GM18508 (cell line): ENCODE results near the gene WHRN.
A peak's percentile ranks its signal among the peaks of the same experiment; 100 is the strongest.

Experiments used
- ATAC-seq: cut with Tn5 transposase; IDR thresholded peaks from one replicate; pipeline ENCODE4 v1.9.1; 2021; ENCODE audit warnings: moderate number of reproducible peaks; ENCODE audit not compliant: insufficient read depth, unreplicated experiment

The WHRN gene

DNA sequence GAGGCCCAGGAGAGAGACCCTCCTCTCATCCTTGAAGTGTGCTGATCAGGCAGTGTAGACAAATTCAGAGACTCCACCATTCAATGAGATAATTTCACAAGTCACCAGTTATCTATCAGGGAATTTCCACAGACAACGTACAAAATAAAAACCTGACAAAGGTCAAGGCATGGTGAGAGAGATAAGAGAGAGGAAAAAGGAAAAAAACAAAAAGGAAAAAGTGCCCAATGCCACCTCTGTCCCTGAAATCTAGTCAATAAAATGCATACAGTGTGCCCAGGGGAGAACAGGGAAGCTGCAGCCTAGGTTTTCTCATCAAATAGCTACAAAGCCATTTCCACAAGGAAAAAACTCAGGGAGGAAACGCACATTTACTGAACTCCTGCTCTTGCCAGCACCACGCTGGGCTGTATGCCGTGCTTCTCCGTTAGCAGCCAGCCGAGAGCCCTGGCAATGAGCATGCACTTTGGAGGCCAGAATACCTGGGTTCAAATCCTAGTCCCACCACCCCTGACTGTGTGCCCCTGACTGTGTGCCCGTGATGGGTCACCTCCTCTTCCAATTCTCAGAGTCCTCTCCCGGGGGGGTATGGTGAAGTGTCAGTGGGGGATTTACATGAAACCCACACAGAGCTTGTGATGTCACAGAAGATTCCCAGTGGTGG lies 11.6 kb downstream of the WHRN start:
- ATAC-seq, result no peak

DNA sequence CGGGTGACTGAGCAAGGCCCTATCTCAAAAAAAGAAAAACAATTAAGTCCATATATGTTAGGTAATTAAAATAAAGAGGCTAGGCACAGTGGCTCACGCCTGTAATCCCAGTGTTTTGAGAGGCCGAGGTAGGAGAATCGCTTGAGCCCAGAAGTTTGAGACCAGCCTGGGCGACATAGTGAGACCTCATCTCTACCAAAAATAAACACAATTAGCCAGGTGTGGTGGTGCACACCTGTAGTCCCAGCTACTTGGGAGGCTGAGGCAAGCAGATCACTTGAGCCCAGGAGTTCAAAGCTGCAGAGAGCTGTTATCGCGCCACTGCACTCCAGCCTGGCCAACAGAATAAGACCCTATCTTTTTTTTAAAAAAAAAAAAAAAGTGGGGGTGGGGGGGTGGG lies 12.3 kb downstream of the WHRN start:
- ATAC-seq, result no peak

DNA sequence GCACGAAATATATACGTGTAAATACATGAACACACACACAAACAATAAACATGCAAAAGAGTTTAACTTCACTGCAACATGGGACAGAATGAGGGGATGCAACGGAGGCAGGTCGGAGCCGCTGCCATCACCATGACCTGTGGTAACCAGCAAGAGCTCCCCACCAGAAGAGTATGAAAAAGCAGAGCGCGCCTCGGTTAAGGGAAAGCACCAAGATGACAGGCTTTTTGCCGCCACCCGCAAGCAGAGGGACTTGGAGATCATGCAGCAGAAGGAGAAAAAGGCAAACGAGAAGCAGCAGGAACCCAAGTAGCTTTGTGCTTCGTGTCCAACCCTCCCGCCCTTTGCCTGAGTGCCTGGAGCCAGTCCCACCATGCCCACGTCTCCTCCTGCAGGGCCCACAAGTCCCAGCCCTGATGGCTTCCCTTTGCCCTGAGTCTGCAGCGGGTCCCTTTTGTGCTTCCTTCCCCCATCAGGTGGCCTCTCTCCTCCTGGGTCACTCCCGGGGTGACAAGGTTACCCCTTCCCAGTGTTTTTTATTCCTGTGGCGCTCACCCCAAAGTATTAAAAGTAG lies 13.8 kb downstream of the WHRN start:
- ATAC-seq, result no peak

DNA sequence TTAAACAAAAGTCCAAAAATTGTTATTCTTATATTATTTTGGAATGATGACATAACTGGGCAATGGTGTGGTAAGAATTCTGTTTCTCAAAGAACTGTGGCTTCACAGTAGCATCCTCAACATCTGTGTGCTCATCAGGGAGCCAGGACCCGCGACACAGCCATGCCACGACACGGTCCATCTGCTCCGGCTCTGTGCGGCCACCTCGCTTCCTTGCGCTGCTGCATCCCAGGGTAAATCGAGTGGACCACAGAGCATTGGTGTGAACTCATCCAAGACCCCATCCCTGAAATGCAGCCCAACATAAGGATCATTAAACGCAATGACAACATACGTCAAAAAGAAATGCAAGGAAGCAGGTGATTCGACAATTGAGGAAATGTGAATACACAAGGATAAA lies 15.3 kb downstream of the WHRN start:
- no peak for ATAC-seq

DNA sequence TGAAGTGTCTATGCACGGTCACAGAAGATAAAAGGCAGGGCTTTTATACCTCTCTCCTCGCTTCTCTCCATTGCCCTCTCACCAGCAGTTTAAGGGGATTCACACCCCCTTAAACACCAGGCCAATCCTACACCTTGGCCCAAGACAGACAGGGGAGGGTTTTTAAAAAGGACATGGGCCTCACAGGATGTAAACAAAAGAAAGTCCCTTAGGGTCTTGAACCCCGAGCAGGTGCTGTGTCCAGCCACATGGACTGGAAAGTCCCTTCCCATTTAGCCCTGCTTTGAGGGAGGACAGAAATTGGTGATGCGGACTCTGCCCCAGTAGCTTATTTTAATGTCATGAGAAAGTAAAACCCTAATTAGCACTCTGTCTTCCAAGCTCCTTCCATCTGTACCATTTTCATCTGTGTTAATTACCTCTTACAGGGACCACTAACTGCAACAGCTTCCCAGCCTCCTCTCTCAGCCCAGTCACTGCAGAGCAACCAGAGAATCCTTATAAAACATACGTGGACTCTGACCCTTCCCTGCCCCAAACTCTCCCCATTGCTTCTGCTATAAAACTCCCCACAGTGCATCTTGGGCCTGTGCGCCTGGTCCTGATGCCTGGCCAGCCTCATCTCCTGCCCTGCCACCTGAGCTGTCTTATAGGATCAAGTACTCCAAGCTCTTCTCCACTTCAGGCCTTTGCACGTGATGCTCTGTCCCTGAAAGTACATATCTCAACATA lies 16.7 kb downstream of the WHRN start:
- ATAC-seq, result no peak

DNA sequence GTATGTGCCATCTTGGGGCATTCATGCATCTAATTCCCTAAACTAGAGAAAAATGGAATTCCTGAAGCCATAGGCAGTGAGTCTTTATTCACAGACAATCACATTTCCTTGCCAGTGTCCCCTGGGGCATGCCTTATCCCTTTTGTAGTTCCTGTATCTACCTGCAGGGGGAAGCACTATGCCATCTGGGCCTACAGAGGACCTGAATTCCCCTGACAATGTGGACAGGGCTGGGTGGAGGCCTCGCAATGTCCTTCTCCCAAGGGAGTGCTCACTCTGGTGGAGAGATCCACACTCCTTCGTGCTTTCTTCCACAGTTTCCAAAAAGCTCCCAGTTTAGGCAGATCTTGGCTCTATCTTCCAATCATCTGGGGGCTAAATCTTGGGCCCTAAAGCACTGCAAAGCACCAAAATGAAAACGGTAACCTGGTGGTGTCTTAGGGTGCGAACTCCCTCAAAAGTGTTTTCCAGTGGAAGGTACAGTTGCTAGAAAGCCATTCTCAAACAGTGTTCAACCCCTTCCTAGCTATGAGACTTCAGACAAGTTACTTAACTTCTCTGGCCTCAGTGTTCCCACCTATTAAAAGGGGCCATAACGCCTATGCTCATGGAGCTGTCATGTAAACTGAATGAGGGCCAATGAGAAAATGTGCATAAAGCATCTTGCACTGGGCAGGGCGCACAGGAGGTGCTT lies 17.5 kb downstream of the WHRN start:
- ATAC-seq, result no peak

DNA sequence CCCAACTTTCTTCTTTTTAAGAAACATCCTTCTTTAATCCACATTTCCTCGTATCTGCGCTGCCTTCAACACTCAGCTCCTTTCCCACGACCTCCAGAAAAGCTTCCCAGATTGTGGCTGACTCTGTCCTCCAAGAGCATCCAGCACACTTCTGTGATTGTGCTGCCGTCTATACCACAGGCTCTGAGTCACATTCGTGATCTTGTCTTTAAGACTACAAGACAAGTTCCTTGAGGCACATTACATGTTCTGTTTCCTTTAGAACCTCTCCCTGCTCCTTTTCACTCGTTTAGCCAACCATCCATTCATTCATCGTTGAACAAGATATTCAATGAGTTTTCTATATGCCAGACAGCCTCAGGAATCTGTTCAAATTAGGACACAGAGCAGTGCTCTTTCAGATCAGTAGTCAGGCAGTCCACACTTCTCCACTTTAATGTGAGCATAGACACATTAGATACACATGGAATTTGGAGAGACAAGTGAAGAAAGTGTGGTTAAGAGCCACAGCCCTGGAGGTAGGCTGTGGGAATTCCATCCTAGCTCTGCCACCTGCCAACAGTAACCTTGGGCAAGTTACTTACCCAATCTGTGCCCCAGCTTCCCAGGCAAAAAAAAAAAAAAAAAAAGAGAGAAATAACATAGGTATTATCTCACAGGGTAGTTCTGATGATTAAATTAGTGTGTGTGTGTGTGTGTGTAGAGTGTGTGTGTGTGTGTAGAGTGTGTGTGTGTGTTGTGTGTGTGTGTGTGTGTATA lies 18.9 kb downstream of the WHRN start:
- ATAC-seq, result no peak

DNA sequence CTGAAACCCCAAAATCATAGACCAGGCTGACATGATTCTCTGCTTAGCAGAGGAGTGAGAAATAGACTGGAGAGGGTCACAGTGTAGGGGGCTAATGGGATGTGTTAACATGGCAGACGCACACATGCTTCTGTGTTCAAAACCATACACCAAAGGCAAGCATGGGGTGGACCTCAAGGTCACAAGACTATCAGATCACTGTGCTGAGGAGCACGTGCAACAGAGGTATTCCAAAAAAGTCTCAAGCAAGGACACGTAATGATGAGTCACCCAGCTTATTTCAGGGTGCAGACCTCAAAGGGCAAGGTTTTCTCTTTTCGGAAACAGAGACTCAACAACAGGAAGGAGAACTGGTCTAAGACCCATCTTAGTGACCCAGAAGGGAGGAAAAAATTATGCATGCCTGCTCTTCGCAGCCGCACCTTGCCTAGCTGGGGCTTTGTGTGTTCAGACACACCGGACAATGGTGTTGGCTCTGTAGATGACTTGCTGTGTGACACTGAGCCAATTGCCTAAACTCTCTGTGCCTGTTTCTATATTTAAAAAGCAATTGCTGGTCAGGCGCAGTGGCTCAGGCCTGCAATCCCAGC lies 20.3 kb downstream of the WHRN start:
- ATAC-seq, result peak; percentile 45

DNA sequence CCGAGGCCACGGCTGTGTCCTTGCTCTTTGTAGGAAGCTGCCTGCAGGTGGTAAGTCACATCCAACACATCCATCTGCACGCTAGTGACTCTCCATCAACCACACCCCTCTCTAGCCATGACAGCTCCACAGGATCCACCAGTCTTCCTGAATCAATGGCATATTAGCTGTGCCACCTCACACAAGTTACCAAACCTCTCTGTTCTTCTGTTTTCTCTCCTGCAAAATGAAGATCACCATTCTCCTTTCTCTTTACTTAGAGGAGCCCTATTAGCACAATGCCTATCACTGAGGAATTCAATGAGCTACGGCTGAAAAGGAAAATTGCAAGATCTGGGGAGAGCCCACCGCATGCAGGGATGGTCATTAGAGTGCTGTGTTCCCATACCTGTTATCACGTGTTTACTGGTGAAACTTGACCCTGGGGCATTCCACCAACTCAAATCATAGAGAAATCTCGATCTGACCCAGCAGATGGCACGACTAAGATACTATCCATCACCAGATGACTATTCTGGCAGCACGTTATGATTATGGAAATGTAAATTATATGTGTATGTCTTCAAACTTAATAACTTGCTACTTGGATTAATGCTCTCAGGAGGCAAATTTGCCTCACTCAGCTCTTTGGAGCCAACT lies 20.9 kb downstream of the WHRN start:
- ATAC-seq, result no peak

DNA sequence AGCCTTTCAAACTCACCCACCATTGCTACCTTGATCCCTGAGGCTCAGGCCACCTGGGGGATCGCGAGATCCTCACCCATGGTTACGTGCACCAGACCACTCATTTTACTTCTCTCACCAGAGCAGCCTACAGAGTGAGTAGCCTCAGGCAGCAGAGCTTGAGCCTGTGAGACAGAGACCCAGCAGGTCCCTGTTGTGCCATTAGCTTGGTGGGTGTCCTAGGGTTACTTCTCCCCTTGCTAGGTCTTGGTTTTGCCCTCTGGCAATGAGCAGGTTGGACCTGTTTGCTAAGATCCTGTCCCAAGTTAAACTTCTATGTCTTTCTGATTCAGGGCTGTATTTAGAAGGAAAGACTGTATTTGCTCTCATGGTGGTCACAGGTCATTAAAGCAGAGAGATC lies 21.8 kb downstream of the WHRN start:
- ATAC-seq, result no peak

DNA sequence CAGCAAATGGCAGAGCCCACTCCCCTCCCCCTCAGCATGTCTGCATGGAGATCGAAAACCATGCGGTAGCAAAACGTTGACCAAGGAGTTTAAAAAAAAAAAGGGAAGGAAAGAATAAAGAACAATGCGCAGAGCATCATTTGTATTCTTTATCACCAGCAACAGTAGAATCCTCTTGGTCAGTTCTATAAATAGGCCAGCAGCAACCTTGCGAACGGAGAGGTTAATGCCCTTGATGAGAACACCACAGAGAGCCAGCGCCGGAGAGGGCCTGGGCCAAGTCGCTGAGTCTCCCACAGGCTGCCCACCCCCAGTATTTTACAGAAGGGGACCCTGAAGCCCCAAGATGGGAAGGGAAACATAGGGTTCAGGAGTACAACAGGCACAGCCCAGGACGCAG lies 22.7 kb downstream of the WHRN start:
- ATAC-seq, result no peak

DNA sequence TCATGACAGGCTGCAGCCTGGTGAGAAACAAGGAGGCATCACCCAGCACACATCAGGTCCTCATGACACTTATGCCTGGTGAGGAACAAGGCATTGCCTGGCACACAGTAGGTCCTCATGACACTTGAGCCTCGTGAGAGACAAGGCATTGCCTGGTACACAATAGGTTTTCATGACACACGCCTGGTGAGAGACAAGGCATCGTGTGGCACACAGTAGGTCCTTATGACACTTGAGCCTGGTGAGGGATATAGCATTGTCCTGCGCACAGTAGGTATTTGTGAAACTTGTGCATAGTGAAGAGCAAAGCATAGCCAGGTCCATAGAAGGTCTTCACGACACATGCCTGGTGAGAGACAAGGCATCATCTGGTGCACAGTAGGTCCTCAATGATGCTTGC lies 23.5 kb downstream of the WHRN start:
- ATAC-seq, result no peak

DNA sequence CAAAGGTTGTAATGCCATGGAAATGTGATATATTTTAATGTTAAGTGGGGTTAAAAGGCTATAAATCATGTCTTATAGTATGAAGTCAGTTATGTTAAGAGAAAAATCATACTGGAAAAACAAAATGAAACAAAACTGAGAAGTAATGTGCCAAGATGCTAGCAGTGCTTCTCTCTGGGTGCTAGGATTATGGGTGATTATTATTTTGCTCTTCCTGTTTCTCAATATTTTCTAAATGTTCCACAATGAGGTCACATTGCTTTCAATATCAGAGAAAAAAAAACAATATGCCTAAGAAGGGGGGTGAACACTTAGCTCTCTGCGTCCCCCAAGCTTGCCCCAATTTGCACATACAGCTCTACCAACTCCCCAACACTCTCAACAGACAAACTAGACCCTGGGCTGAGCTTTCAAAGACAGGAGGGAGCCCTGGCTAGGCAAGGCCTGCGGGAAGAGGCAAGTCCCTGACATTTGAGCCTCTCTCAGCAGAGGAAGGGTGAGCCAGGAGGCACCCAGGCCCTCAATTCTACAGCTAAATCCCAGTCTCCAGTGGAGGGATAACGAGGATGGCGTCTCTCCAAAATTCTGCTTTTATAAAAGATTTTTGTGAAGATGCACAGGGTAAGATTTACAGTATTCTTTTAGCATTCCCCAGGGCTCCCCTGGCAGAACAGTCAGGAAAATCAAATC lies 24.4 kb downstream of the WHRN start:
- no peak for ATAC-seq

DNA sequence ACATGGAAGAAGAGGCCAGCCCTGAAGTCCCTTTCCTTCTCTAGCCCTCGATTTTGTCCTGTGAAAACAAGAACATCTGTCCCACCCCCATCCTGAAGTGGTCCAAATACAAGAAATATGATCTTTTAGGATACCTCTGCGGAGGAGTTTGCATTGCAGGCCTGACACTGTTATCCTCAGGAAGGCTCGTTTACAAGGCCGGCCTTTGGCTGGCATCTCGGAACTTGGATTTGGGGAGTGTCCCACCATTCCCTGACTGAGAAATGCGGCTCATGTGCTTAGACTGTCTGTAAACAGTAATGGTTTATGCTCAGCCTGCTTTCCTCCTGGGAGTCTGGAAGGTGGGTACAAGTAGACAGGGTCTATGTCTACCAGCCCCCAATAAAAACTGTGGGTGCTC lies 26.4 kb downstream of the WHRN start:
- ATAC-seq, result no peak

DNA sequence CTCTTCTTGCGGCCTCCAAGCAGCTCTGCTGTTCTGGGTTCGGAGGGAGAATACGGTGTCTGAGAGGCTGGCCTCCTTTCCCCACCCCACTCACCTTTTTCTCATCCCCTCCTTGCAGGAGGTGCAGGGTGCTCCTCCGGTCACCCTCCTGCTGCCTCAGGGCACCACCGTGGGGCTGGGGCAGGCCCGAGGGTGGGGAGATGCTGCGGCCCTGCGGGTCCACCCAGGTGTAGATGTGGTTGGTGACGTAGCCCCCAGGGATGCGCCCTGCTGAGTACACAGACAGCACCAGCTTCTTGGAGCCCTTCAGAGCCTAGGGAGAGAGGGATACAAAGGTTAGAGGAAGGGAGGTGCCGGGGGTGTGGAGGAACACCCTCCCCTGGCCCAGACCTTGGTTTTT lies 26.8 kb downstream of the WHRN start:
- no peak for ATAC-seq

DNA sequence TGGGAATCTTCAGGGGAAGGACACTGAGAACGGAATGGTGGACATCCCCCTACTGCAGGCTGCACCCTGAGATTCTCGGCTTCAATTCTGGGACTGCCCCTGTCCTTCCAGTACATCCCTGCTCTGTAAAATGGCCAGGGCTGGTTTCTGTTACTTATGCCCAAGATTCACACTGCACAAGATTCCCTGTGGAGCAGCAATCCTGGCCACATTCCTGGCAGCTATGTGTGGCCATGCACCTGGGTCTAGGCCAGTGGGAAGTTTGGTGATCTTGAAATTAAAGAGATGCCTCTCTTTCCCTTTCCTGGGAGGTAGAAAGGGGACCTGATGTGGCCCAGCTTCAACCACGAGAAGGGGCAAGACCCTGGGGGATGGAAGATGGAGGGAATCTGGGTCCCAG lies 27.6 kb downstream of the WHRN start:
- no peak for ATAC-seq

DNA sequence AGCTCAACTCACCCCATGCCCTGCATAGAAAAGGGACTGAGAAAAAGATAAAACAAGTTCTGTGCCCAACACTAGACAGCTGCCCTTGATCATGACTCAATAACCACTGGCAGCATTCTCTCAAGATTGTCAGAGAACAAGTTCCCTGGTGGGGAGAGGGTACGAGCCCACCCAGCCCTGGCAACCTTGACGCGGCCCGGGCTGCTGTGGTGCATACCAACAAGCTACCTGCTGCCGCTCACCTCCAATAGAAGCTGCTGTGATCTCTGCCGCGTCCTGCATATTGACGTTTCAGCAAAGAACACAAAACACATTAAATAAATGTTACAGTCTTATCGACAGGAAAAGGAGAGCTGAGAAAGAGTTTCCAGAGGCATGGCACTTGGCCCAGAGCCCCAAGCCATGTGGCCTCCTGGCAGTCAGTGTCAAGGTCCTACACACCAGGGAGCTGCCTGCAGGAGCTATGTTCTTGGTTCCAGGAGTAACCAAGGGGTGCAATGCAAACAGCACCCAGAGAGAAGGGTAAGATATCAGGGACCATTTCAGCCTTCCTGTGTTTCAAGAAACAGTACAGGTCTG lies 28.3 kb downstream of the WHRN start:
- no peak for ATAC-seq

DNA sequence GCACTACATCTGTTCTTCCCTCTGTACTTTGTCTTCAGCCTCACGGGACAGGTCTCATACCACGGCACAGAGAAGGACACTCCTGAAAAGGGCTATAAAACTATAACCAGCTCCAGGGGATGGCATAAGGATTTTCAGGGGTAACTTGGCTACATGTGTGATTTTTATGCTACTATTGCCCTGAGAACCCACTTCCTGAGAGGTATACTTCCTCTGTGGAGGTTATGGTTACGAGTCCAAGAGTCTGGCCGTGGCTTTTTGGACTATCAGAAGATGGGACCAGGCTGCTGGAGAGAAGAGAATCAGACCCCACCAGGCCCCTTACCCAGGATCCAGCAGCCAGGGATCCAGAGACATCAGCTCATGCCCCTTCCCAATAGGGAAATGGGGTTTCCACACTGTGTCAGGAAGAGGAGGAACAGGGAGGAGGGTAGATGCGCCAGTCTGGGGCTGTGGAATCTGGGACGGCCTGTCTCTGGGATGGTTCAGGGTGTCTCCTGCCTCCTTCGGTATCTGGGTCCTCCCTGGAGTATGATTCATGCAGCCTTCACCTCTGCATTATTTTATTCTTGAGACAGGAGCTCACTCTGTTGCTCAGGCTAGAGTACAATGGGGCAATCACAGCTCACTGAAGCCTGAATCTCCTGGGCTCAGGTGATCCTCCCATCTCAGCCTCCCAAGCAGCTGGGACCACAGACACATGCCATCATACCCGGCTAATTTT lies 29.7 kb downstream of the WHRN start:
- ATAC-seq, result no peak
